Tibial artery (tissue), 4 donors: ENCODE measurements around the gene KCNMA1.

Experiments
- DNase-seq, 2 donors: peaks; one replicate each; pipeline ENCODE4 v3.0.0-alpha.2; 2019
- H3K27ac ChIP-seq, 2 donors: fragments of 200-600 bp; sonication (generic) in 1 of 2; 1 replicate in 1 of 2; 2 replicates in 1 of 2; pipeline ENCODE4 v1.5.1; 2018 to 2019; ENCODE audit warnings: mild to moderate bottlenecking in 1 of 2
- H3K27me3 ChIP-seq, 2 donors: fragments of 200-600 bp; sonication (generic) in 1 of 2; one replicate each; pipeline versions ENCODE4 v1.5.1 to v1.6.0; 2016 to 2019
- H3K36me3 ChIP-seq, 3 donors: fragments of 200-600 bp; sonication (generic) in 2 of 3; one replicate each; pipeline ENCODE4 v1.5.1; 2016 to 2019; ENCODE audit warnings: mild to moderate bottlenecking in 2 of 3
- H3K4me1 ChIP-seq, 4 donors: fragments of 200-600 bp; sonication (generic) in 2 of 4; 1 replicate in 3 of 4; 2 replicates in 1 of 4; pipeline ENCODE4 v1.5.1; 2016 to 2019
- H3K4me3 ChIP-seq, 2 donors: fragments of 200-600 bp; sonication (generic) in 1 of 2; 1 replicate in 1 of 2; 2 replicates in 1 of 2; pipeline ENCODE4 v1.5.1; 2018 to 2019; ENCODE audit warnings: mild to moderate bottlenecking in 2 of 2
- H3K9me3 ChIP-seq, 3 donors: fragments of 200-600 bp; sonication (generic) in 1 of 3; one replicate each; pipeline ENCODE4 v1.5.1; 2016 to 2019
- CTCF ChIP-seq, 2 experiments: fragments of 200-600 bp in 1 of 2; fragments of 450-650 bp in 1 of 2; IDR thresholded peaks; one replicate each; pipeline ENCODE4 v1.5.1; 2017 to 2019; ENCODE audit warnings: antibody characterized with exemption in 2 of 2, mild to moderate bottlenecking in 1 of 2, moderate library complexity in 1 of 2
- intact Hi-C: fragments of 100-400 bp; cut with DNase I; formaldehyde crosslinking; loops from one replicate; pipeline ENCODE4 v1.15.0; 2023; ENCODE audit warnings: low total_unique reads

Gene KCNMA1

GRCh38 chr10:77457721-77458120 is 179.9 kb downstream of the KCNMA1 start:
- DNase-seq = no peak
- no peak overlapping the region for H3K27ac ChIP-seq
- H3K4me3 ChIP-seq = no peak overlapping the region
- no peaks in the 10 kb centered on the region for H3K36me3 ChIP-seq
- intact Hi-C loops = loop anchor here (5.0 kb wide), 1 partner anchor 1330 kb away; no protein-coding TSS in a partner anchor
- H3K4me1 ChIP-seq = peaks cover 0 to 38% (median 5%) of the 10 kb centered on the region in 4 donors
- no peaks in the 10 kb centered on the region for H3K27me3 ChIP-seq
- TF ChIP-seq CTCF (IDR thresholded peaks at IDR 0.05) = no peak
- H3K9me3 ChIP-seq = no peaks in the 10 kb centered on the region

- Histone ChIP-seq H3K4me3 (no peak overlapping the region), H3K27me3 (no peaks in the 10 kb centered on the region), H3K9me3 (no peaks in the 10 kb centered on the region), H3K36me3 (no peaks in the 10 kb centered on the region), H3K27ac (no peak overlapping the region), H3K4me1 (peaks cover 0 to 34% (median 4%) of the 10 kb centered on the region in 4 donors)
- DNase-seq = no peak
- intact Hi-C loops = loop anchor here (5.0 kb wide), 1 partner anchor 1330 kb away; no protein-coding TSS in a partner anchor
- no peak for TF ChIP-seq CTCF (IDR thresholded peaks at IDR 0.05)
These were observed 180.3 kb downstream of the KCNMA1 start for GRCh38 chr10:77457266-77457665.

GRCh38 chr10:77456414-77456813 is 181.2 kb downstream of the KCNMA1 start:
- Histone ChIP-seq H3K27me3 (no peaks in the 10 kb centered on the region), H3K4me1 (peaks cover 0 to 39% (median 4%) of the 10 kb centered on the region in 4 donors), H3K27ac (no peak overlapping the region), H3K36me3 (no peaks in the 10 kb centered on the region), H3K4me3 (no peak overlapping the region), H3K9me3 (no peaks in the 10 kb centered on the region)
- no peak for DNase-seq
- no peak for TF ChIP-seq CTCF (IDR thresholded peaks at IDR 0.05)
- intact Hi-C loops = loop anchor here (5.0 kb wide), 1 partner anchor 1331 kb away; no protein-coding TSS in a partner anchor

- Histone ChIP-seq H3K9me3 (no peaks in the 10 kb centered on the region), H3K4me3 (no peak overlapping the region), H3K4me1 (peaks cover 0 to 41% (median 4%) of the 10 kb centered on the region in 4 donors), H3K27me3 (no peaks in the 10 kb centered on the region), H3K27ac (no peak overlapping the region), H3K36me3 (no peaks in the 10 kb centered on the region)
- intact Hi-C loops = loop anchor here (5.0 kb wide), 1 partner anchor 1332 kb away; no protein-coding TSS in a partner anchor
- no peak for TF ChIP-seq CTCF (IDR thresholded peaks at IDR 0.05)
- no peak for DNase-seq
These were observed 182.0 kb downstream of the KCNMA1 start for GRCh38 chr10:77455561-77455960.

GRCh38 chr10:77452952-77453564 is 184.6 kb downstream of the KCNMA1 start:
- Histone ChIP-seq H3K9me3 (no peaks in the 10 kb centered on the region), H3K4me3 (no peak overlapping the region), H3K4me1 (peaks cover 0 to 29% (median 4%) of the 10 kb centered on the region in 4 donors), H3K36me3 (no peaks in the 10 kb centered on the region), H3K27me3 (no peaks in the 10 kb centered on the region), H3K27ac (no peak overlapping the region)
- no peak for DNase-seq
- intact Hi-C loops = no loop called here
- TF ChIP-seq CTCF (IDR thresholded peaks at IDR 0.05) = no peak
